RWPE1 (cell line): ENCODE measurements around the gene C9orf152.

ENCODE experiments used
- CTCF ChIA-PET: fragments of 350-600 bp; sonication (Branson Sonifier 250); formaldehyde crosslinking; extraction: SDS; loops from one replicate; lab custom pipeline; 2021; lab: Yijun Ruan, JAX
- POLR2A ChIA-PET: fragments of 400-600 bp; formaldehyde crosslinking; extraction: SDS; loops from one replicate; lab custom pipeline; 2020; ENCODE audit warnings: antibody characterized with exemption; ENCODE audit not compliant: low non-redundant PET; lab: Yijun Ruan, JAX
- DNase-seq: peaks from one replicate; pipeline ENCODE4 v3.0.0; 2012; ENCODE audit warnings: low spot score
- H3K27ac ChIP-seq: fragments of 450-650 bp; 2 replicates; pipeline ENCODE4 v1.5.1; 2017
- CTCF ChIP-seq: fragments of 450-650 bp; conservative IDR thresholded peaks from 2 replicates; pipeline ENCODE4 v1.5.1; 2017; ENCODE audit warnings: low read depth, mild to moderate bottlenecking

The C9orf152 gene

DNA sequence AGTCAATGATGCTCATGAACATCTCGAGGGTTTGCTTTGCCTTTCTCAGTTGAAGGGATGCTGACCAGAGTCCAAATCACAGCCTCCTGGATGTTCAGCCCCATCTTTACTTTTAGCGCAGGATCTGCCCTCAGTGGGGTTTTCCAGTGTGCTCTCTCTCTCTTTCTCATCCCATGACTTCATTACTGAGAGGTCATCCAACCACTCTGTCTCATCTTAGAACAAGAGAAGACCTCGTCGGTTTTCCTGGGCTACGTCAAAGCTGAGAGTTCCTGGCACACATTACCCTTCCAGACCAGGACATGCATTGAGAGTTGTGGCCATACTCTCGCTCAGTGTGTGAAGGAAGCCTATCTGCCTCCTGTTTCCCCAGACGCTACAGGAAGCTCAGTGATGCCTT lies 47.3 kb downstream of the C9orf152 start:
- ChIA-PET POLR2A (no interaction called here), CTCF (no interaction called here)
- TF ChIP-seq CTCF = no peak
- no peak for DNase-seq
- H3K27ac ChIP-seq = no peak overlapping the region

GRCh38 chr9:110160123-110160522 lies 47.8 kb downstream of the C9orf152 start:
- DNase-seq = no peak
- no peak overlapping the region for H3K27ac ChIP-seq
- CTCF ChIA-PET = no interaction called here
- no peak for TF ChIP-seq CTCF
- POLR2A ChIA-PET = no interaction called here

DNA sequence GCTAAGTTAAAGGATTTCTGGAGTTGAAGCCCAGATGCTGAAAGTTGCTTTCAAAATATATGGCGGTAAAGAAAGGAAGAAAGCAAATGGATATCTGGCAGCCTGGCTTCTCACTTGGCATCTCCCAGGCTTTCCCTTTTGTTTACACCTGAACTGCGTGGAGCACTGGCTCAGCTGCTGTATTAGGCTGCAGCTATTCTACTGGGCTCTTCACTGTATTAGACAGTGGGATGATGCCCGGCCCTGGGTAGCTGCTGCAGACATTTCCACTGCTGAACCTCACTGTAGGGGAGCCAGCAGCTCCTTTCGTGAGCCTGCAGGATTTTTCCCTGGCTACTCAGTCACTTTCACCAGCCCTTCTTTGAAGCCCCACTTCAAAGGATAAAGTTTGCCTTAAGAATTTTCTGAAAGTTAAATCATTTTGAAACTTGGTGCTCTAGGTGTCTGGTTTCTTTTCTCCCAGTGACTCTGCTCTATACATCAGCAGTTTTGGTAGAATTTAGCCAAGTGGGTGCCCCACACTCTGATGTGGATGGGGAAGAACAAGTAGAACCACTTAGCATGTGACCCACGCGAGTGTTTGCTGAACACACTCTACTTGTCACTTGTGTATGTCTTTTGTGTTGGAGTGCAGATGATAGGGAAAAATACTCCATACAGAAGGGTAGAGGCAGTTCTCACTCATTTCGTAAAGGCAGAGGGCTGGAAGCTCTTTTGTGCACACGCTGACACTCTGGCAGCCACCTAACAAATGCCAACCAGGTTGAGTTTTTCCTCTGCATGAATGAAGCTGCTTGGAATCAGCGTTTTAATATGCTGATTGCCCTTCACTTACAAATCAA lies 49.9 kb downstream of the C9orf152 start:
- ChIA-PET CTCF (no interaction called here), POLR2A (no interaction called here)
- H3K27ac ChIP-seq = no peak overlapping the region
- DNase-seq = no peak
- TF ChIP-seq CTCF = no peak

DNA sequence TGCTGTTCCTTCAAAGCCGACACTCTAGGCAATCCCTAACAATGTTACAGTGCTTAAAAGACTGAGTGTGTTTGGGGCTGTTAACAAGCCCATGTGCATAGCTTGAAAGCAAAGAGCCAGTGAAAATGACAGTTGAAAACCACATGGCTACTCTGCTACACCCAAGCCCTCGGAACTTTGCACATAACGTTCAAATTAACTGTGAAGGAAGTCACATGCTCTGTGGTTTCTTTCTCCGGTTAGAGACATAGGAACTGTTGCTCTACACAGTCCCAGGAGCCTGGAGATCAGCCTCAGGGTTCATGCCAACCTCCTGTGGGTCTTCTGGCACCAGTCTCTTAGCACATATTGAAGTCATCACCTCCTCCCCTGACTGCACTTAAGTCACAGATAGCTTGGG lies 51.1 kb downstream of the C9orf152 start:
- ChIA-PET CTCF (interaction anchor here (0.6 kb wide), 1 partner anchor 38 kb away, joined by 4 read pairs; no protein-coding TSS in a partner anchor), POLR2A (no interaction called here)
- no peak overlapping the region for H3K27ac ChIP-seq
- no peak for DNase-seq
- no peak for TF ChIP-seq CTCF

DNA sequence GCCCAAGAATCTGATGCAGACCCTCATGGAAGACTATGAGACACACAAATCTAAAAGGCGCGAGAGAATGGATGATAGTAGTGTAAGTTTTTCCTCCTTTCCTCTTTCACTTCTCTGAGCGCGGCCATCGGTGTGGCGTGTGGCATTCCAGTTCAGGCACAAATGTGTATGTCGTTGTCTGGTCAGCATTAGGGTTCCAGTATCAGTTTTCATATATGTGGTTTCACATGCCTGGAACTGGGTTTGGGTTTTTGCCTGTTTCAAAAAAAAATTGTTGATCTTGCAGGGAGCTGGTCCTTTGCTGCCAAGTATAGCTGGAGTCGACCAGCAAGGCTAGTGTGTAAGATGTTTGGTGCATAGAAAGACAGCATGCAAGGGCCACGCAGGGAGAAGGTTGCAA lies 51.5 kb downstream of the C9orf152 start:
- no peak overlapping the region for H3K27ac ChIP-seq
- DNase-seq = no peak
- ChIA-PET CTCF (interaction anchor here (0.6 kb wide), 2 partner anchors 38 to 124 kb away, joined by 4 read pairs; no protein-coding TSS in a partner anchor), POLR2A (no interaction called here)
- no peak for TF ChIP-seq CTCF

GRCh38 chr9:110155751-110156150 lies 52.2 kb downstream of the C9orf152 start:
- CTCF ChIA-PET = interaction anchor here (0.6 kb wide), 1 partner anchor 30 kb away, joined by 4 read pairs; no protein-coding TSS in a partner anchor
- POLR2A ChIA-PET = no interaction called here
- no peak for TF ChIP-seq CTCF
- H3K27ac ChIP-seq = no peak overlapping the region
- no peak for DNase-seq
